GM18508 (cell line): ENCODE data around the gene FHIP1B.
A peak's percentile ranks its signal among the peaks of the same experiment; 100 is the strongest.
"Not testable (repeated sequence)": the region's sequence is repeated elsewhere in the genome, so short reads cannot be mapped to it uniquely, and the experiment has no call there.

Experiments
- ATAC-seq: cut with Tn5 transposase; IDR thresholded peaks from one replicate; pipeline ENCODE4 v1.9.1; 2021; ENCODE audit warnings: moderate number of reproducible peaks; ENCODE audit not compliant: insufficient read depth, unreplicated experiment

The FHIP1B gene

GRCh38 chr11:6234387-6235107, at the start of gene FHIP1B:
TSS of gene FHIP1B (minus strand) at chr11:6234636. CDS start at chr11:6224516, 10,120 bp downstream.
- ATAC-seq: peak; percentile 93

DNA sequence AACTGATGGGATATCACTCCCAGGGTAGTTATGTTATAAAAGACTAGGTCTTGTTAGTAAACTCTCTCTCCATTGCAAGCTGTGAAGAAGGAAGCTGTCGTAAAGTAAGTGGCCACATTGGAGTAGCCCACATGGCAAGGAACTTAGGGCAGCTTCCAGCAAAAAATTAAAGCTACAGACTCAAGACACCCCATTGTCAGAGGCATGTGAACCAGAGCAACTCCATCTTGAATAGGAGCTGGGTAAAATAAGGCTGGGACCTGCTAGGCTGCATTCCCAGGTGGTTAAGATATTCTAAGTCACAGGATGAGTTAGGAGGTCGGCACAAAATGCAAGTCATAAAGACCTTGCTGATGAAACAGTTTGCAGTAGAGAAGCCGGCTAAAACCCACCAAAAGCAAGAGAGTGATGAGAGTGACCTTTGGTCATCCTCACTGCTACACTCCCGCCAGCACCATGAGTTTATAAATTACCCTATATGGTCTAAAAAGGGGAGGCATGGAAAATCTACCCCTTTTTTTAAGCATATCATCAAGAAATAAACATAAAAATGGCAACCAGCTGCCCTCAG, 49.1 kb upstream of the FHIP1B start:
- no peak for ATAC-seq

DNA sequence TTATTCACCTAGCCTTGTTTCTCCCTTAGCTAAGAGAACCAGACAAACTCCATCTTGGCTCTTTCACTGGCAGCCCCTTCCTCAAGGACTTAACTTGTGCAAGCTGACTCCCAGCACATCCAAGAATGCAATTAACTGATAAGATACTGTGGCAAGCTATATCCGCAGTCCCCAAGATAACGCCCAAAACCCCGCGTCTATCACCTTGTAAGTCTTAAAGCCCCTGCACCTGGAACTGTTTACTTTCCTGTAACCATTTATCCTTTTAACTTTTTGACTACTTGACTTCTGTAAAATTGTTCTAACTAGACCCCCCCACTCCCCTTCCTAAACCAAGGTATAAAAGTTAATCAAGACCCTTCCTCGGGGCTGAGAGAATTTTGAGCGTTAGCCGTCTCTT, 46.4 kb upstream of the FHIP1B start:
- ATAC-seq: not testable (repeated sequence)

- no peak for ATAC-seq
Observed at GRCh38 chr11:6273188-6273587, 38.8 kb upstream of the FHIP1B start.

DNA sequence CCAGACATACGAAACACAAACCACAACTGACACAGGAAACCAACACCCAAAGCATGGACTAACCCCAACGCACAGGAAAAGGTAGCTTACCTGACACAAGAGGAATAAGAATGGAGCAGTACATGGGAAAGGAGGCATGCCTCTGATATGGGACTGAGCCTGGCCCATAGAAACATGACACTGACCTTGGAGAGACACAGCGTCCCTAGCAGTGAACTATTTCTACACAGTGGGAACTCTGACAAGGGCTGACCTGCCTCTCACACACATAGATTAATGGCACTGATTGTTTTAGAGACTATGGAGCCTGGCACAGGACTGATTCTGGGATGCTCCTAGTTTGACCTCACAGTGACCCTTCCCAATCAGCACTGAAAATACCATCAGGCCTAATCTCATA, 37.2 kb upstream of the FHIP1B start:
- ATAC-seq: no peak

DNA sequence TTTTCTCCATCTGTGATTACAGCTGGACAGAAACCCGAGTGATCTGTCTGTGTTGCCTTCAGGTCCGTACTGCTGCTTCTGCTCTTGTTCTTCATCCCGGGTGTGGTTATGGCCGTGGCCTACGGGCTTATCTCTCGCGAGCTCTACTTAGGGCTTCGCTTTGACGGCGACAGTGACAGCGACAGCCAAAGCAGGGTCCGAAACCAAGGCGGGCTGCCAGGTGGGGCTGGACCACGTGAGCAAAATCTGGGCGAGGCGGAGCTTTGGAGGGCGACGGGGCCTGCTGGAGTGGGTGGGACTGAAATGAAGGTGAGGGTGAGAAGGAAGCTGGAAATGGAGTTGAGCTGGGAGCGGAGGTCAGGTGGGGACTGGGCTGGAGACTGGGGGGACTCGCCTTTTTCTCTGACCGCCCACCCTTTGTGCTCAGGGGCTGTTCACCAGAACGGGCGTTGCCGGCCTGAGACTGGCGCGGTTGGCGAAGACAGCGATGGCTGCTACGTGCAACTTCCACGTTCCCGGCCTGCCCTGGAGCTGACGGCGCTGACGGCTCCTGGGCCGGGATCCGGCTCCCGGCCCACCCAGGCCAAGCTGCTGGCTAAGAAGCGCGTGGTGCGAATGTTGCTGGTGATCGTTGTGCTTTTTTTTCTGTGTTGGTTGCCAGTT, 36.3 kb upstream of the FHIP1B start:
- no peak for ATAC-seq

DNA sequence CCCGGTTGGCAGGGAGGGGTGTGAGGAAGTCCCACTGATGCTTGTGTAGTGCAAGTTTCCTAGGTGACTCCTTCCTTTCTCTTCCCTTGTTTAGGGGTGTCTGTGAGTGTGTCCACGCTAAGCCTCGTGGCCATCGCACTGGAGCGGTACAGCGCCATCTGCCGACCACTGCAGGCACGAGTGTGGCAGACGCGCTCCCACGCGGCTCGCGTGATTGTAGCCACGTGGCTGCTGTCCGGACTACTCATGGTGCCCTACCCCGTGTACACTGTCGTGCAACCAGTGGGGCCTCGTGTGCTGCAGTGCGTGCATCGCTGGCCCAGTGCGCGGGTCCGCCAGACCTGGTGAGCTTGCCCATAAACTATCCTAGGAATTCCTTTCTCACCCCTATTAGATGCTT, 35.6 kb upstream of the FHIP1B start:
- ATAC-seq: no peak

DNA sequence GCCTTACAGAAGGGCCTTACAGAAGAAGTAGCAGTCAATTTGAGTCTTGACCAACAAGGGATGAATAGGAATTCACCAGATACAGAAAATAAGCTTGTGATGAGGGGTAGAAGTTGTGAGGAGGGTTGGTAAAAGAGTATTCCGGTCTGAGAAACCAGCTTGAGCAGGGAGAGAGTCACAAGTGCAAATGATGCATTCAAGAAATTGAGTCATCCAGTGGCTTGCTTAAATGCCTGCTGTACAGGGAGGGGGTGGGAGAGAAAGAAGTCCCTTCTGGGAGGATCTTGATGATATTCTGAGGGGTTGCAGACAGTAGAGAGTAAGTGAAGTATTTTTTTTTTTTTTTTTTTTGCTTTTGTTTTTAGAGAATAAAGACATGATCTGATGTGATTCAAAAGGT, 34.4 kb upstream of the FHIP1B start:
- no peak for ATAC-seq

DNA sequence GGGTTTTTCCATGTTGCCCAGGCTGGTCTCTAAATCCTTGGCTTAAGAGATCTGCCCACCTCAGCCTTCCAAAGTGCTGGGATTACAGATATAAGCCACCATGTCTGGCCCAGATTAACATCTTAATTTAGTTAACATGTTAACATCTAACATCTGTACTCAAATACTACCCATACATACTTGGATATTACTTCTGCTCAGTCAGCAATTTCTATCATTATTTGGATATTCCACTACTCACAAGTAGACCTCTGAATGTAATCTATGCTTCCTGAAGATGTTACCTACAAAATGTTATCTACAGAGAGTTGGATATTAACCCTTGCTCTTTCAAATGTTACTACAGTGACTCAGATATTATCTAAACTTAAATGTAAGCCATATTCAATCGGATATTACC, 29.2 kb upstream of the FHIP1B start:
- ATAC-seq: no peak

DNA sequence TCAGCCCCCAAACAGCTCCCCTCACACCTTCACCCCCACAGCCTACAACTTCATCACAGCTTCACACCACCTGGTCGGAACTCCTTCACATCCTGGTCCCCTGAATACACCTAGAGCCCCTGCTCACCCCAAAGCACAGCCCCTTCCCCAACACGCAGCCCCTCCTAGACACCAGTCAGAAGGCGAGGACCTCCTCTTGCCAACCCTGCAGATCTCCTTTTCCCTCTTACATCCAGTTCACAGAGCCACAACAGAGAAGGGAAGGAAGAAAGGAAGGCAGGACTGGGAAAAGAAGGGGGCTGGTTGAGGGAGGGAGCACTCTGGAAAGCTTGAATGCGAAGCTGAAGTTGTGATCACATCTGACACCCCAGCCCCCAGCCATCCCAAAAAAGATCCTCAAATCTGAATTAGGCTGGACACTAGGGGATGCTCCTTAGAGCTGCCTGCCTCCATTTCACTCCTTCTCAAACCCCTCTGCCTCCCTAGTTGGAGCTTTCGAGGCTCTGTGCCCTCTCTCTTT, 25.8 kb upstream of the FHIP1B start:
- ATAC-seq: no peak

- no peak for ATAC-seq
Observed at GRCh38 chr11:6258571-6259081, 24.2 kb upstream of the FHIP1B start.

- no peak for ATAC-seq
Observed at GRCh38 chr11:6258141-6258540, 23.7 kb upstream of the FHIP1B start.

GRCh38 chr11:6253197-6253596, 18.8 kb upstream of the FHIP1B start:
- no peak for ATAC-seq

- ATAC-seq: no peak
Observed at GRCh38 chr11:6251990-6252473, 17.6 kb upstream of the FHIP1B start.

GRCh38 chr11:6251120-6251733, 16.8 kb upstream of the FHIP1B start:
- ATAC-seq: no peak

- ATAC-seq: no peak
Observed at GRCh38 chr11:6249770-6250555, 15.5 kb upstream of the FHIP1B start.

DNA sequence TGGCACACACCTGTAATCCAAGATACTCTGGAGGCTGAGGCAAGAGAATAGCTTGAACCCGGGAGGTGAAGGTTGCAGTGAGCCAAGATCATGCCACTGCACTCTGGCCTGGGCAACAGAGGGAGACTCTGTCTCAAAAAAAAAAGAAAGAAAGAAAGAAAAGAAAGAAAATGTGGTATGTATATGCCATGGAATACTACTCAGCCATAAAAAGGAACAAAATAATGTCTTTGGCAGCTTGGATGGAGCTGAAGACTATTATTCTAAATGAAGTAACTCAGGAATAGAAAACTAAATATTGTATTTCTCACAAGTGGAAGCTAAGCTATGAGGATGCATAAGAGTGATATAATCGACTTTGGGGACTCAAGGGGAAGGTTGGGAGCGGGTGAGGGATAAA, 14.5 kb upstream of the FHIP1B start:
- not testable (repeated sequence) for ATAC-seq

GRCh38 chr11:6248248-6248647, 13.8 kb upstream of the FHIP1B start:
- ATAC-seq: no peak

- ATAC-seq: no peak
Observed at GRCh38 chr11:6245536-6245935, 11.1 kb upstream of the FHIP1B start.

DNA sequence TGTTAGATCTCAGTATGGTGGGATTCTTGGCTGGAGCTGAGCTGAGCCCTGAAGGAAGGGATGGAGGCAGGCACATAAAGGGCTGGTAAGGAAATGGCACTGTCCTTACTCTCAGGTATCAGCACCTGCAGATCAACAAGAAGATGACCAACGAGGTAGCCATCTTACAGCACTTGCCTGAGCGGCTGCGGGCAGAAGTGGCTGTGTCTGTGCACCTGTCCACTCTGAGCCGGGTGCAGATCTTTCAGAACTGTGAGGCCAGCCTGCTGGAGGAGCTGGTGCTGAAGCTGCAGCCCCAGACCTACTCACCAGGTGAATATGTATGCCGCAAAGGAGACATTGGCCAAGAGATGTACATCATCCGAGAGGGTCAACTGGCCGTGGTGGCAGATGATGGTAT, 6.9 kb upstream of the FHIP1B start:
- ATAC-seq: no peak
